HepG2 (cell line): ENCODE results near the gene STAP2. TPM values are rescaled to one million over a fixed set of nuclear protein-coding genes. Genes with fewer than 3 reads are reported as not detected.

ENCODE experiments used
- BCL3 ChIP-seq: sonication (generic); formaldehyde crosslinking; IDR thresholded peaks from 2 replicates; pipeline ENCODE4 v1.5.1; 2020; ENCODE audit warnings: mild to moderate bottlenecking, missing genetic modification reagents, moderate library complexity
- BCLAF1 ChIP-seq: fragments of 450-650 bp; IDR thresholded peaks from 2 replicates; pipeline ENCODE4 v1.6.1; 2017; ENCODE audit warnings: mild to moderate bottlenecking
- HNRNPUL1 ChIP-seq: fragments of 200-400 bp; formaldehyde crosslinking; IDR thresholded peaks from 2 replicates; pipeline ENCODE4 v1.6.1; 2017; ENCODE audit warnings: low read depth, mild to moderate bottlenecking, low read length, moderate library complexity
- MED13 ChIP-seq: sonication (generic); formaldehyde crosslinking; IDR thresholded peaks from 2 replicates; pipeline ENCODE4 v1.5.0; 2020; ENCODE audit warnings: missing genetic modification reagents
- MNT ChIP-seq: fragments of 450-650 bp; IDR thresholded peaks from 2 replicates; pipeline ENCODE4 v1.6.1; 2016
- MZF1 ChIP-seq: sonication (generic); formaldehyde crosslinking; IDR thresholded peaks from 2 replicates; pipeline ENCODE4 v1.8.1; 2023; ENCODE audit warnings: mild to moderate bottlenecking, missing genetic modification reagents, borderline replicate concordance
- NONO ChIP-seq, 2 experiments: fragments of 450-650 bp in 1 of 2; sonication (generic) in 1 of 2; formaldehyde crosslinking in 1 of 2; IDR thresholded peaks in 1 of 2; conservative IDR thresholded peaks in 1 of 2; 2 replicates each; pipeline versions ENCODE4 v1.6.1 to v1.8.0; 2017 to 2022; ENCODE audit warnings: mild to moderate bottlenecking in 1 of 2, missing genetic modification reagents in 1 of 2, moderate library complexity in 1 of 2
- POGZ ChIP-seq: sonication (generic); formaldehyde crosslinking; IDR thresholded peaks from 2 replicates; pipeline ENCODE4 v1.4.0; 2020; ENCODE audit warnings: mild to moderate bottlenecking, missing genetic modification reagents
- POLR2AphosphoS5 ChIP-seq: IDR thresholded peaks from 2 replicates; pipeline ENCODE4 v1.6.1; 2012; ENCODE audit warnings: low read depth, low read length
- SALL1 ChIP-seq: sonication (generic); formaldehyde crosslinking; IDR thresholded peaks from 2 replicates; pipeline ENCODE4 v1.8.0; 2022; ENCODE audit warnings: mild to moderate bottlenecking, missing genetic modification reagents
- SMAD1 ChIP-seq: sonication (generic); formaldehyde crosslinking; IDR thresholded peaks from 2 replicates; pipeline ENCODE4 v1.4.0; 2020; ENCODE audit warnings: missing genetic modification reagents, low read depth, mild to moderate bottlenecking, borderline replicate concordance
- XBP1 ChIP-seq: sonication (generic); formaldehyde crosslinking; IDR thresholded peaks from 2 replicates; pipeline ENCODE4 v1.5.0; 2020; ENCODE audit warnings: missing genetic modification reagents
- ZBTB38 ChIP-seq: sonication (generic); formaldehyde crosslinking; IDR thresholded peaks from 2 replicates; pipeline ENCODE4 v1.5.1; 2020; ENCODE audit warnings: mild to moderate bottlenecking, missing genetic modification reagents
- ZFP1 ChIP-seq: IDR thresholded peaks from 2 replicates; pipeline ENCODE4 v1.6.1; 2016
- ZNF205 ChIP-seq: IDR thresholded peaks from 2 replicates; pipeline ENCODE4 v1.6.1; 2018; ENCODE audit warnings: missing biosample characterization, missing genetic modification reagents
- ZNF230 ChIP-seq: sonication (generic); formaldehyde crosslinking; IDR thresholded peaks from 2 replicates; pipeline ENCODE4 v1.4.0; 2020; ENCODE audit warnings: mild to moderate bottlenecking, missing genetic modification reagents
- ZNF530 ChIP-seq: sonication (generic); formaldehyde crosslinking; IDR thresholded peaks from 2 replicates; pipeline ENCODE4 v1.5.0; 2020; ENCODE audit warnings: low read depth, mild to moderate bottlenecking, missing genetic modification reagents
- ZNF556 ChIP-seq: sonication (generic); formaldehyde crosslinking; IDR thresholded peaks from 2 replicates; pipeline ENCODE4 v1.4.0; 2020; ENCODE audit warnings: mild to moderate bottlenecking, missing genetic modification reagents, borderline replicate concordance
- ZNF704 ChIP-seq: sonication (generic); formaldehyde crosslinking; IDR thresholded peaks from 2 replicates; pipeline ENCODE4 v1.8.1; 2023; ENCODE audit warnings: mild to moderate bottlenecking, inconsistent platforms, moderate library complexity, missing genetic modification reagents, borderline replicate concordance
- ZNF737 ChIP-seq: sonication (generic); formaldehyde crosslinking; IDR thresholded peaks from 2 replicates; pipeline ENCODE4 v1.5.0; 2020; ENCODE audit warnings: missing genetic modification reagents, mild to moderate bottlenecking, borderline replicate concordance
- ZNF788 ChIP-seq: sonication (generic); formaldehyde crosslinking; IDR thresholded peaks from 2 replicates; pipeline ENCODE4 v1.5.0; 2020; ENCODE audit warnings: mild to moderate bottlenecking, missing genetic modification reagents, borderline replicate concordance
- ZNF839 ChIP-seq: sonication (generic); formaldehyde crosslinking; IDR thresholded peaks from 2 replicates; pipeline ENCODE4 v1.4.0; 2020; ENCODE audit warnings: missing genetic modification reagents, mild to moderate bottlenecking, borderline replicate concordance
- polyA plus RNA-seq, 8 experiments: library from polyadenylated mRNA; depleted of rRNA in 3 of 8; stranded (reverse) in 7 of 8; unstranded in 1 of 8; fragments of >200 nt; fragmentation: Illumina TruSeq in 4 of 8; extraction: Trizol in 4 of 8; gene quantifications; 2 replicates each; pipeline versions ENCODE4 v1.2.1 to v1.2.3, GENCODE V29; 2011 to 2016; ENCODE audit warnings: low read depth in 4 of 8, missing spikeins in 1 of 8, mixed read lengths in 1 of 8; ENCODE audit not compliant: insufficient read depth in 1 of 8
- total RNA-seq, 5 experiments: library from RNA; depleted of rRNA; stranded (reverse); fragments of >200 nt; fragmentation: Illumina TruSeq; extraction: Trizol; gene quantifications; 2 replicates each; pipeline ENCODE4 v1.2.3, GENCODE V29; 2016; ENCODE audit warnings: low read depth in 1 of 5

Gene STAP2
- total and polyA plus RNA-seq, 2 of the 13 experiments (the other 11 are each of a cell fraction or from before 2014, with no cell fraction given) = 39.0 to 43.7 TPM

GRCh38 chr19:4343370-4344307, 5.0 kb upstream of the STAP2 start, which contains the start of gene MPND (continued):
- TF ChIP-seq NONO (IDR thresholded peaks at IDR 0.05) = no peak
- TF ChIP-seq NONO (CRISPR knock-in tag; conservative IDR thresholded peaks at IDR 0.05) = peak; percentile 57
- TF ChIP-seq ZNF530 (CRISPR knock-in tag) = 0 out of 2 replicates have a peak, but pooled peaks have one; percentile 23
- TF ChIP-seq ZNF556 = 0 out of 2 replicates have a peak, but pooled peaks have one; percentile 20
- no peak; the same call in 1 of the 2 replicates for TF ChIP-seq BCL3 (CRISPR knock-in tag)
- TF ChIP-seq SALL1 (CRISPR knock-in tag) = peak; percentile 36; the same call in 1 of the 2 replicates
- TF ChIP-seq BCLAF1 = no peak
- TF ChIP-seq MED13 = no peak
- no peak for TF ChIP-seq HNRNPUL1
- no peak for TF ChIP-seq ZNF704 (CRISPR knock-in tag)
- no peak for TF ChIP-seq ZNF737
- TF ChIP-seq ZNF839 (CRISPR knock-in tag) = no peak
- TF ChIP-seq MZF1 (CRISPR knock-in tag) = no peak
- TF ChIP-seq ZBTB38 (CRISPR knock-in tag) = no peak
- TF ChIP-seq XBP1 = no peak
- 0 out of 2 replicates have a peak, but pooled peaks have one; percentile 6 for TF ChIP-seq POGZ (CRISPR knock-in tag)
- TF ChIP-seq ZFP1 (CRISPR knock-in tag) = no peak
- no peak for TF ChIP-seq ZNF205 (CRISPR knock-in tag)
- TF ChIP-seq ZNF230 (CRISPR knock-in tag) = no peak
- peak; percentile 44; the same call in 1 of the 2 replicates for TF ChIP-seq POLR2AphosphoS5
- TF ChIP-seq ZNF788 (CRISPR knock-in tag) = no peak; the same call in 1 of the 2 replicates
- TF ChIP-seq MNT = no peak
- no peak for TF ChIP-seq SMAD1 (CRISPR knock-in tag)
